Mucosa of descending colon (tissue), 3 donors: ENCODE results near the gene ZEB2. TPM values are rescaled to one million over a fixed set of nuclear protein-coding genes. Genes with fewer than 3 reads are reported as not detected.

Experiments
- ATAC-seq: fragments of 200-7000 bp; cut with Tn5 transposase; one replicate; pipeline ENCODE4 v1.9.1; 2020; ENCODE audit warnings: mild to moderate bottlenecking, moderate library complexity
- DNase-seq, 3 donors: peaks; one replicate each; pipeline ENCODE4 v3.0.0-alpha.2; 2020
- H3K36me3 ChIP-seq: fragments of 200-600 bp; one replicate; pipeline ENCODE4 v1.8.0; 2021; ENCODE audit warnings: low read depth, mild to moderate bottlenecking
- H3K4me1 ChIP-seq: fragments of 200-600 bp; one replicate; pipeline ENCODE4 v1.8.0; 2021; ENCODE audit warnings: low read depth, mild to moderate bottlenecking
- H3K4me3 ChIP-seq: fragments of 200-600 bp; one replicate; pipeline ENCODE4 v1.8.0; 2021; ENCODE audit warnings: mild to moderate bottlenecking
- H3K9me3 ChIP-seq: fragments of 200-600 bp; one replicate; pipeline ENCODE4 v1.8.0; 2021; ENCODE audit warnings: mild to moderate bottlenecking
- CTCF ChIP-seq: fragments of 200-600 bp; IDR thresholded peaks from one replicate; pipeline ENCODE4 v1.8.0; 2022; ENCODE audit warnings: antibody characterized with exemption, mild to moderate bottlenecking
- intact Hi-C, 2 donors: fragments of 100-400 bp; cut with DNase I in 1 of 2; cut with micrococcal nuclease in 1 of 2; formaldehyde crosslinking; loops; one replicate each; pipeline versions ENCODE4 v1.11.0 to v1.11.1; 2022; cut with DNase I, micrococcal nuclease
- total RNA-seq, 3 donors: library from RNA; stranded (reverse); fragmentation: NEBNext Ultra II Directional in 2 of 3; extraction: Animal tissue kit (Norgen Biotek cat#: 25700) in 2 of 3; gene quantifications; one replicate each; pipeline versions ENCODE4 v1.2.1 to v1.2.4, GENCODE V29; 2021 to 2023
- donor health status: DM: no; HTN: no; CAD: no; lungs with moderate emphysema.
- donor health status: DM: no; HTN: no; CAD: no.
- donor health status: DM: no; HTN: yes; CAD: no.

ZEB2 gene
- total RNA-seq, 3 donors from 2014 or later: 19.0 to 80.1 (median 48.6) TPM

DNA sequence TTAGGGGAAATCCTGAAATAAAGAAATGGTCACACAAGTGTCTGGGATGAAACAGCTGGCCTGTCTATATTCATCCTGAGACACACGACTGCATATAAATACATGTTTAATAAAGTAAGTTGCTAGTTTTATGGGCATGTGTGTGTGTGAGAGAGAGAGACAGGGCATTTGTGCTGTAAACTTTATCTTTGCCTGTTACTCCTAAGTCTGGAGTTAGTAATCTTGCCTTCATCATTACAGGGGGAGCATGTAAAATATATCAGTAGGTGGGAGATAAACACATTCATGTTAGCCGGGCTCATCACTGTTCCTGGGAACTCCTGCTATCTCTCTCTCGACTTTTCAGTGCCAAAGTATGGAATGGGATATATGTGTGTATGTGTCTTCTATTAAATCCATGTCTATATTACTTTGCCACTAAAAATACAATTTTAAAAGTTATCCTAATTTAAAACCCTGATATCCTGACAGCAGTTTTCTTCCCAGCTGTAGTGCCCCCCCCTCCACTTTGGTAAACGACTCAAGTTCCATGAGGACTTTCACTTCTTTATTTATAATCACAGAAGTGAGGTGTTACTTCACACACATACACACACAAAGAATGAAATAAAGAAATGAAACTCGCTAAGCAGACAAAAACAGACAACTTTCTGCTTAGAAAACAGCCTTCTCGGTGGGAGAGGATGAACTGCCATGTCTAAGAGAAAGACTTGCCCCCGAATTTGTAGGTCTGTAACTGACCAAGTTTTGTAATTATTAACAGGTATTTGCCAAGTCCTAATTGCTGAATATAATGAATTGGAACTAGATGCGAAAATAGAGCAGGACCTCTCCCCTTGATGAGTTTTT lies 947 bp downstream of the ZEB2 start:
- intact Hi-C loops: no loop called here
- TF ChIP-seq CTCF: no peak
- ATAC-seq: peak; percentile 5

DNA sequence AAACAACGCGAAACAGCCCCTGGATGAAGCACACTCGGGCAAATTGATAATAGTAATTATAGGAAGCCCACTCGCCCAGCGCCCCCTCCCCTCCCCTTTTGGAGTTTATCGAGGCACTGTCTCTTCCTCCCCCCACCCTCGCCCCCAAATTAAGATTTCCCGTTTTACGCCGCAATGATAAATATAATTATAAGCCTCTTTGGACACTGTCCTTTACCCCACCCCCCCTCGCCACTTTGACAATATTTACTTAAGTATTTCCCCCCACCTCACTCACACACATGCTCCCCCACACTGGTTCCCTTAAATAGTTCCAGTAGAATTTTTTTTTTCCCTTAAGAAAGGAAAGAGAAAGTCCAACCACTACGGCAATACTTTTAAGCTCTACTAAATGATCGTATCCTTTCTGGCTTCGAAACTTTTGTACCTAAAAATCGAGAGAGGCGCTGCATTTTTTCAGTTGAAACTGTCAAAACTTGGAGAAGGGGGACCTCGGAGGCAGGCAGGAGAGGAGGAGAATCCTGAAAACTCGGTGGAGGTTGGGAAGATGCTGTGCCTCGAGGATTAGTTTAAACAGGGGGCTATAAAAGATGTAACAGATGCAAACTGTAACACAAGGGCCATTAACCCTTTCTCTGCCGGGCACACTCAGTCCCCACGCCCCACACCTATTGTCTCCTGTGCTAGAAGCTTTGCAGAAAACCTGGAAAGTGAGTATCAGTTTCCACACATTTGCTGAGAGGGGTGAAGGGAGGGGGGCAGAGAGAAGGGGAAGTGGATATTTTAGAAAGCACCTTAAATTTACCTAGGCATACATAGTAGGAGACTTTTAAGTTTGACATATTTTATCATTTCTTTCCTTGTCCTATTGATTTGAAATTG lies 1.8 kb downstream of the ZEB2 start:
- no peak for ATAC-seq
- no peaks in the 10 kb centered on the region for H3K36me3 ChIP-seq
- intact Hi-C loops: no loop called here
- no peak for TF ChIP-seq CTCF
- no peak for DNase-seq
- peak overlapping the region; percentile 9 for H3K4me3 ChIP-seq
- H3K9me3 ChIP-seq: no peaks in the 10 kb centered on the region
- no peaks in the 10 kb centered on the region for H3K4me1 ChIP-seq

More for the DNA sequence above, 947 bp downstream of the ZEB2 start:
- Histone ChIP-seq H3K4me3 (peak overlapping the region; percentile 17), H3K9me3 (no peaks in the 10 kb centered on the region), H3K36me3 (no peaks in the 10 kb centered on the region), H3K4me1 (no peaks in the 10 kb centered on the region)
- DNase-seq: no peak

DNA sequence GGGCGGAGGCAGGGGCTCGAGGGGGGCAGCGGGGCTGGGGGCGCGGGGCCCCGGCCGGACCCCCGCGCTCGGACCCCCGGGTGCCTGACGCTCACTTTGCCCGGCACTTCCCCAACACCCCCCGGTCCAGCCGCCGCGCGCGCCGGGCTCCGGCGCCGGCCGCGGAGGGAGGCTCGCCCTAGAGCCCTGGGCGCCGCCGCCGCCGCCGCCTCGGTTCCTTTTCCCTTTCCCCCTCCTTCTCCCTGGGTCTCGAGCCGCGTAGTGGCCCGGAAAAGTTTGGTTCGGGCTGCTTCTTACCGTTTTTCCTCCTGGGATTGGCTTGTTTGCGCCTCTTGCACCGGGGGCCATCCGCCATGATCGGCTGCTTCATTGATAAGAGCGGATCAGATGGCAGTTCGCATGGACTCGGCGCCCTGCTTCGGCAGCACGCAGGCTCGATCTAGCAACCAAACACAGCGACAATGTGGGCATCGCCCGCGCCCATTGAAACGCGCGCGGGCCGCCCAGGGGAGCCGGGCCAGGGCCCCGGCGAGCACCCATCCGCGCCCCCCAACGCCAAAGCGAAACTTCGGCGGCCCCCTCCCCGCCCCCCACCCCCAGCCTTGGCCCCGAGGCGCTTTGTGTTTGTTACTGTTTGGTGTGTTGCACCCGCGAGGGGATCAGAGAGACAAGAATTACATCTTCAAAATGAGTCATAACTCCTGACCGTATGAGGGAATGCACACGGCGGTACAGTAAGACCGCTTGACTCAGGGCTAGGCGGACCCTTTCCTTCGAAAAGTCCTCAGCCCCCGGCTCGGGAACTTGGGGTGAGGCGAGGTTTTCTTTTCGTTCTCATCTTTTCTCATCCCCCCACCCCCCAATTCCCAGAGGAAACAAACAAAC lies 2.7 kb downstream of the ZEB2 start:
- peak in 1 of 3 donors; percentile 62 for DNase-seq
- TF ChIP-seq CTCF: no peak
- no peaks in the 10 kb centered on the region for H3K4me1 ChIP-seq
- peak; percentile 59 for ATAC-seq
- peak overlapping the region; percentile 26 for H3K4me3 ChIP-seq
- intact Hi-C loops: no loop called here
- H3K9me3 ChIP-seq: no peaks in the 10 kb centered on the region
- no peaks in the 10 kb centered on the region for H3K36me3 ChIP-seq

DNA sequence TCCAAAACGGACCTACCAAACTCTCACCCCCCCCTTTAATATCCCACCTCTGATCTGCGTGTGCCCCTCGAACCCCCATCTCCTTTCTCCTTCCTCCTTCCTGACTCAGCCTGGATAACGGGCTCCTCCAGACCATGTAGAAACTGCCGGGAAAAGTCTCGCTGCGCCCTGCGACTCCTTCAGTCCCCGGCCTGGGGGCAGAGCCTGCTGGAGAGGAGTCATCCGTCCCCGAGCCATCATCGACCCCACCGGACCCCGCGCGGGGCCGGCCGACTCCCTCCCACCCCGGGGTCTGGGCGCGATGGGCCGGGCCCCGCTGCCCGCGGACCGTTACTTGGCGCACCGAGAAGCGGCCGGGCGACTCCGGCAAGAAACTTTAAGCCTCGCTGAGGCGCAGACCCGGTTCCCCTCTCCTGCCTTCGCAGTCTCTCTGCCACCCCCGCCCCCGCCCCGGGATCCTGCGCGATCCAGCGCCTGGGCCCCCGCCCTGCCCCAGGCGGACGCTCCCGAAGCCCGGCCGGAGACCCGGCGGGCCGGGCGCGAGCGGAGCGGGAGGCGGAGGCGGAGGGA lies 3.4 kb downstream of the ZEB2 start:
- Histone ChIP-seq H3K4me3 (peak overlapping the region; percentile 26), H3K9me3 (no peaks in the 10 kb centered on the region), H3K36me3 (no peaks in the 10 kb centered on the region), H3K4me1 (no peaks in the 10 kb centered on the region)
- intact Hi-C loops: no loop called here
- no peak for TF ChIP-seq CTCF
- peak in 1 of 3 donors; percentile 52 for DNase-seq
- ATAC-seq: peak; percentile 10
